OCI-M2 (cell line): Measurements from ENCODE around the gene TPBGL.

ENCODE experiments used
- DNase-seq: peaks from one replicate; lab custom pipeline; 2025; ENCODE audit not compliant: unreplicated experiment; lab: John Stamatoyannopoulos, UW

TPBGL gene

DNA sequence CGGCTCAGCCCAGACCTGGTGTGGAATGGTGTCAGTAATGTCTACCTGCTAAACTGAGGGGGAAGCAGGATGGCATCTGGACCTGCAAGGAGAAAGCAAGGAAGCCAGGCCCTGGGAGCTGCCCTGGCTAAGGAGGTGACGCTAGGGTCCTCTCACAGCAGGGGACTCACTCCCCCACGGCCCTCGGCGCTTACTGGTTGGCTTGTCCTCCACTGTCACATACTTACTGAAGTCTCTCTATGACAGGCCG lies 48.9 kb downstream of the TPBGL start:
- DNase-seq: no peak

DNA sequence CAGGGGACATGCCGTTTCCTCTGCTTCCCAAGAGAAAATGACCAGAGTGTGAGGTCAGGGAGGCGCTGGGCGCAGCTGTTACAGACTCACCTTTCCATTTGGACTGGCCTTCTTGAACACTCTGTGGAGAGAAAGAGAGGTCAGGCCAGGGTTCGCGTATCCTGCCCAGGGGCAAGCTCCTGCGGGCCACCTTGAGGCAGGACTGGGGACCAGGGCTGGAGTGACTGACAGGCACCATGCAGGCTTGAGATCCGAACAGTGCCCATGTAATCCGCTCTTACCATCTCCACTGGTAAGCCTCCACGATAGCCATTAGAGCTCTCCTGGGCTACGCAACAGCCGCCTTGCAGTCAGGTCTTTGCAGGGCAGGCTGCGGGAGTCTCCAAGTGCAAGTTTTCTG lies 49.3 kb downstream of the TPBGL start:
- DNase-seq: no peak

DNA sequence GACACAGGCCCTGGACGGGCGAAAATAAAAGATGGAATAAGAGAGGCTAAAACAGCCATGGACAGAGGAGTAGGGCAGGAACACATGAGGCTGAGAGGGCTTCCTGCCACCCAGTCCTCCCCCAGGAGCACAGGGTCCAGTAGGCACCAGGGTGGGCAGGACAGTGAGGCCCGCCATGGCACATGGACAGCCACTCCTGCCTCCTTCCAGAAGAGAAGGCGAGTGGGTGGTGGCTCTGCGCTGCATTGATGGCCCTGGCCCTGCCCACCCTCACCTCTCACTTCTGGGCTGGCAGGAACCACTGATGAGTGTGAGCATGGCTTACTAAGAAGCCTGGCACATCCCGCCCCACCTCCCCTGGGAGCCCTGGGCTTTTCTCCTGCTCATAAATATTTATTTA lies 51.2 kb downstream of the TPBGL start:
- no peak for DNase-seq

DNA sequence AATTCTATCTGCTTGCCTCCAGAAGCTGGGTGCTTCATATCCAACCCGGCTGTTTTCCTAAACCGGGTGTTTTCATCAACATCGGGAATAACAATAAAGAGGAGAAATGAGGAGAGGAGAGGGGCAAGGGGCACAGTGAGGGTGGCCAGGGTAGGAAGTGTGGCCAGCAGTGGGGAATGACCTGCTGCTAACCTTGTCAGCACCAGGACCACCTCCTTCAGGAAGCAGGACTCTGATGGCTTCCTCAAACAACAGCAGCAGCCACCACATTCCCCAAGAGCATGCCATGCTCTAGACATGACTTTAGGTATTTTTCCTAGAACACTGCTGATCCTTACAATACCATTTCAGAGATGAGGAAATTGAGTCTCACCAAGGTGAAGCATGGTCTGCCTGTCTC lies 52.4 kb downstream of the TPBGL start:
- no peak for DNase-seq
